PC-9 (cell line): Measurements from ENCODE around the gene BRD3OS. TPM values are rescaled to one million over a fixed set of nuclear protein-coding genes. Genes with fewer than 3 reads are reported as not detected.

Source experiments
- BruUV-seq: library from RNA; stranded (reverse); fragments of 400-500 nt; replicated peaks from 2 replicates; lab custom pipeline; 2021; lab: Mats Ljungman, UMichigan
- CTCF ChIA-PET: fragments of 300-600 bp; sonication (Branson Sonifier 250); formaldehyde crosslinking; loops from one replicate; lab custom pipeline; 2022; ENCODE audit warnings: antibody characterized with exemption; lab: Charles Lee
- POLR2A ChIA-PET: fragments of 300-600 bp; sonication (Branson Sonifier 250); formaldehyde crosslinking; loops from one replicate; lab custom pipeline; 2022; ENCODE audit warnings: antibody characterized with exemption; ENCODE audit not compliant: unreplicated experiment; lab: Charles Lee
- DNase-seq, 2 experiments: peaks; one replicate each; pipeline versions ENCODE4 v3.0.0 to v3.0.0-alpha.2; 2015 to 2022; ENCODE audit warnings: mixed read lengths in 1 of 2
- H2AFZ ChIP-seq: fragments of 200-600 bp; sonication (generic); 2 replicates; pipeline ENCODE4 v1.8.1; 2017; ENCODE audit warnings: antibody characterized with exemption
- H3F3A ChIP-seq: fragments of 200-600 bp; sonication (generic); 2 replicates; pipeline ENCODE4 v1.8.1; 2017; ENCODE audit warnings: antibody characterized with exemption, mild to moderate bottlenecking, low read depth; ENCODE audit not compliant: insufficient read depth
- H3K27ac ChIP-seq: fragments of 200-600 bp; sonication (generic); 2 replicates; pipeline ENCODE4 v1.6.1; 2016; ENCODE audit warnings: mixed run types
- H3K27me3 ChIP-seq: fragments of 200-600 bp; sonication (generic); 2 replicates; pipeline ENCODE4 v1.6.1; 2016; ENCODE audit warnings: low read depth, mixed run types; ENCODE audit not compliant: insufficient read depth
- H3K36me3 ChIP-seq: fragments of 200-600 bp; sonication (generic); 2 replicates; pipeline ENCODE4 v1.6.1; 2016; ENCODE audit warnings: low read depth, mixed run types
- H3K4me1 ChIP-seq: fragments of 200-600 bp; sonication (generic); replicated peaks from 2 replicates; pipeline ENCODE4 v1.6.1; 2016; ENCODE audit warnings: mixed run types; ENCODE audit not compliant: insufficient read depth
- H3K4me2 ChIP-seq: fragments of 200-600 bp; sonication (generic); 2 replicates; pipeline ENCODE4 v1.6.1; 2017; ENCODE audit warnings: mixed run types
- H3K4me3 ChIP-seq: fragments of 200-600 bp; sonication (generic); 2 replicates; pipeline ENCODE4 v1.6.1; 2016; ENCODE audit warnings: mixed run types
- H3K79me2 ChIP-seq: fragments of 200-600 bp; sonication (generic); 2 replicates; pipeline ENCODE4 v1.6.1; 2017; ENCODE audit warnings: low read depth, mixed run types
- H3K9me2 ChIP-seq: fragments of 200-600 bp; sonication (generic); 2 replicates; pipeline ENCODE4 v1.8.1; 2017; ENCODE audit warnings: mild to moderate bottlenecking; ENCODE audit not compliant: insufficient read depth
- H3K9me3 ChIP-seq: fragments of 200-600 bp; sonication (generic); 2 replicates; pipeline ENCODE4 v1.8.1; 2016; ENCODE audit warnings: low read depth; ENCODE audit not compliant: insufficient read depth
- H4K20me1 ChIP-seq: fragments of 200-600 bp; sonication (generic); 2 replicates; pipeline ENCODE4 v1.8.1; 2017; ENCODE audit not compliant: insufficient read depth
- EZH2 ChIP-seq: fragments of 200-600 bp; sonication (generic); IDR thresholded peaks from 2 replicates; pipeline ENCODE4 v1.8.0; 2017; ENCODE audit warnings: antibody characterized with exemption, low read depth
- intact Hi-C: fragments of 100-400 bp; cut with micrococcal nuclease; formaldehyde crosslinking; loops from one replicate; pipeline ENCODE4 v1.10.0; 2022; ENCODE audit not compliant: unreplicated experiment
- total RNA-seq: library from RNA; stranded (reverse); gene quantifications from 2 replicates; pipeline ENCODE4 v1.2.3, GENCODE V29; 2021
- TF ChIP-seq, protein P1 (sequence below): fragments of 200-600 bp; sonication (generic); conservative IDR thresholded peaks from 2 replicates; pipeline ENCODE4 v1.6.1; 2017; ENCODE audit warnings: mixed run types, antibody characterized with exemption, mild to moderate bottlenecking, moderate library complexity

Gene BRD3OS
- total RNA-seq, 1 experiment from 2014 or later, result 26.2 TPM

GRCh38 chr9:134030821-134031470, 5.7 kb downstream of the BRD3OS start:
- intact Hi-C loops, result no loop called here
- Histone ChIP-seq H4K20me1 (no peaks in the 10 kb centered on the region), H3K27ac (no peak overlapping the region), H3K79me2 (no peaks in the 10 kb centered on the region), H3K36me3 (0 out of 2 replicates have a peak, but pooled peaks cover 7% of the 10 kb centered on the region), H3K4me3 (no peak overlapping the region), H3F3A (peaks cover 11% of the 10 kb centered on the region; the same call in 1 of the 2 replicates), H3K4me1 (0 out of 2 replicates have a peak, but pooled peaks cover 3% of the 10 kb centered on the region), H3K9me3 (no peaks in the 10 kb centered on the region), H2AFZ (no peak overlapping the region), H3K4me2 (no peak overlapping the region), H3K9me2 (no peaks in the 10 kb centered on the region), H3K27me3 (no peaks in the 10 kb centered on the region)
- ChIA-PET POLR2A (no interaction called here), CTCF (interaction anchor here (0.7 kb wide), 1 partner anchor 260 kb away, joined by 9 read pairs; no protein-coding TSS in a partner anchor)
- no peak for DNase-seq
- BruUV-seq, result no TSS peak
- TF ChIP-seq EZH2, result no peak
- TF ChIP-seq, protein P1, sequence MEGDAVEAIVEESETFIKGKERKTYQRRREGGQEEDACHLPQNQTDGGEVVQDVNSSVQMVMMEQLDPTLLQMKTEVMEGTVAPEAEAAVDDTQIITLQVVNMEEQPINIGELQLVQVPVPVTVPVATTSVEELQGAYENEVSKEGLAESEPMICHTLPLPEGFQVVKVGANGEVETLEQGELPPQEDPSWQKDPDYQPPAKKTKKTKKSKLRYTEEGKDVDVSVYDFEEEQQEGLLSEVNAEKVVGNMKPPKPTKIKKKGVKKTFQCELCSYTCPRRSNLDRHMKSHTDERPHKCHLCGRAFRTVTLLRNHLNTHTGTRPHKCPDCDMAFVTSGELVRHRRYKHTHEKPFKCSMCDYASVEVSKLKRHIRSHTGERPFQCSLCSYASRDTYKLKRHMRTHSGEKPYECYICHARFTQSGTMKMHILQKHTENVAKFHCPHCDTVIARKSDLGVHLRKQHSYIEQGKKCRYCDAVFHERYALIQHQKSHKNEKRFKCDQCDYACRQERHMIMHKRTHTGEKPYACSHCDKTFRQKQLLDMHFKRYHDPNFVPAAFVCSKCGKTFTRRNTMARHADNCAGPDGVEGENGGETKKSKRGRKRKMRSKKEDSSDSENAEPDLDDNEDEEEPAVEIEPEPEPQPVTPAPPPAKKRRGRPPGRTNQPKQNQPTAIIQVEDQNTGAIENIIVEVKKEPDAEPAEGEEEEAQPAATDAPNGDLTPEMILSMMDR, result no peak

- peaks cover 9% of the 10 kb centered on the region; the same call in 1 of the 2 replicates for H3F3A ChIP-seq
- no TSS peak for BruUV-seq
- no peak overlapping the region for H2AFZ ChIP-seq
- intact Hi-C loops, result no loop called here
- no peak for DNase-seq
- no peaks in the 10 kb centered on the region for H3K27me3 ChIP-seq
- H3K4me2 ChIP-seq, result no peak overlapping the region
- peaks cover 7% of the 10 kb centered on the region; the same call in 1 of the 2 replicates for H3K36me3 ChIP-seq
- ChIA-PET POLR2A (no interaction called here), CTCF (no interaction called here)
- no peak overlapping the region for H3K4me3 ChIP-seq
- H3K9me3 ChIP-seq, result no peaks in the 10 kb centered on the region
- no peaks in the 10 kb centered on the region for H3K79me2 ChIP-seq
- no peaks in the 10 kb centered on the region for H3K4me1 ChIP-seq
- no peaks in the 10 kb centered on the region for H3K9me2 ChIP-seq
- H3K27ac ChIP-seq, result no peak overlapping the region
- no peaks in the 10 kb centered on the region for H4K20me1 ChIP-seq
- TF ChIP-seq, protein P1, result no peak
- no peak for TF ChIP-seq EZH2
Measured at GRCh38 chr9:134031783-134032182, 6.5 kb downstream of the BRD3OS start.

GRCh38 chr9:134032456-134033222, 7.4 kb downstream of the BRD3OS start:
- peaks cover 7% of the 10 kb centered on the region; the same call in 1 of the 2 replicates for H3K36me3 ChIP-seq
- no peaks in the 10 kb centered on the region for H3K79me2 ChIP-seq
- H3F3A ChIP-seq, result peaks cover 6% of the 10 kb centered on the region; the same call in 1 of the 2 replicates
- H3K4me1 ChIP-seq, result no peaks in the 10 kb centered on the region
- ChIA-PET CTCF (no interaction called here), POLR2A (no interaction called here)
- H3K4me2 ChIP-seq, result no peak overlapping the region
- no TSS peak for BruUV-seq
- TF ChIP-seq EZH2, result no peak
- TF ChIP-seq, protein P1, result no peak
- H3K27me3 ChIP-seq, result no peaks in the 10 kb centered on the region
- H3K9me2 ChIP-seq, result no peaks in the 10 kb centered on the region
- H3K9me3 ChIP-seq, result no peaks in the 10 kb centered on the region
- no peak for DNase-seq
- no peaks in the 10 kb centered on the region for H4K20me1 ChIP-seq
- intact Hi-C loops, result no loop called here
- no peak overlapping the region for H2AFZ ChIP-seq
- H3K4me3 ChIP-seq, result no peak overlapping the region
- H3K27ac ChIP-seq, result no peak overlapping the region
